ENCODE results near the gene KANK3.

KANK3 gene

GRCh38 chr19:8329996-8330395, 13.1 kb downstream of the KANK3 start:
- no peak for TF ChIP-seq FOXP2 (optimal IDR thresholded peaks at IDR 0.05; ENCODE audit: borderline replicate concordance, extremely low read depth, extremely low read length, insufficient read depth)
- no peak for TF ChIP-seq TAF1 (IDR thresholded peaks at IDR 0.05; ENCODE audit: borderline replicate concordance, insufficient read depth, low read length)
- no peak for TF ChIP-seq REST (IDR thresholded peaks at IDR 0.05; ENCODE audit: insufficient read depth in 1 of 2, low read depth in 2 of 2, low read length in 2 of 2)
- no peak for TF ChIP-seq POLR2AphosphoS5 (IDR thresholded peaks at IDR 0.05; ENCODE audit: low read depth, low read length)
- no peak for TF ChIP-seq SIN3A (IDR thresholded peaks at IDR 0.05; ENCODE audit: borderline replicate concordance, insufficient read depth, low read length)

GRCh38 chr19:8325454-8325853, 17.6 kb downstream of the KANK3 start:
- no peak for TF ChIP-seq POLR2AphosphoS5 (IDR thresholded peaks at IDR 0.05; ENCODE audit: low read depth, low read length)
- TF ChIP-seq TAF1 (IDR thresholded peaks at IDR 0.05; ENCODE audit: borderline replicate concordance, insufficient read depth, low read length) = no peak
- no peak for TF ChIP-seq SIN3A (IDR thresholded peaks at IDR 0.05; ENCODE audit: borderline replicate concordance, insufficient read depth, low read length)
- TF ChIP-seq REST (IDR thresholded peaks at IDR 0.05; ENCODE audit: insufficient read depth in 1 of 2, low read depth in 2 of 2, low read length in 2 of 2) = no peak
- TF ChIP-seq FOXP2 (optimal IDR thresholded peaks at IDR 0.05; ENCODE audit: borderline replicate concordance, extremely low read depth, extremely low read length, insufficient read depth) = no peak

DNA sequence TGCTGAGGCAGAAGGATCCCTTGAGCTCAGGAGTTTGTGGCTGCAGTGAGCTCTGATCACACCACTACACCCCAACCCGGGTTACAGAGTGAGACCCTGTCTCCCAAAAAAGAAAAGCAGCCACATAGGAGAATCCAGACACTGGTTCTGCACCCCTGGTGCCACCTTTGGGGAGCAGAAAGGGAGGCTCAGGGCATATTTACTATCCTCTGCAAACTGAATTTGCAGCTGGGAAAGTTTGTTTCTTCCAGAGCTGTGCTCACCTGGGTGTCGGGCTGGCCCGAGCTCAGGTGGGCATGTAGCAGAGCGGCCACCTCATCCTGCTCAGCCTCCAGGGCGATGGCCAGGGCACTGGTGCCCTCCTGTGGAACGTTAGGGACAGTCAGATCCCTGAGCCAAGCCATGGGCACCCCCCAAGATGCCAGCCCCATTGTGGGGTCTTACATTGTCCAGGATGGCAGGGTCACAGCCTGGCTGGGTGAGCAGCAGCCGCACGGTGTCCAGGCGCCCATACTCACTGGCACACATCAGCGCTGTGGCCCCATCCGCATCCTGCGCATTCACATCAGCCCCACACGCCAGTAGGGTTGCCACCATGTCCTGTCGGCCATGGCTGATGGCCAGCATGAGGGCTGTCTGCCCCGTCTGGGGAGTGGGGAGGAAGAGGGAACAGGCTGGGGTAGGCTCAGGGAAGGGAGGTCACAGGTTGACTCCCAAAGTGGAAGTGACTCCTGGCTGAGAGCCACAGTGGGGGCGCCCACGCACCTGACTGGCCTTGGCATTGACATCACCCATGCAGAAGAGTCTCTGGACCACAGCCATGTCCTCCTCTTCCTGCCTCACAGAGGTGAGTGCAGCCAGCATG, 18.6 kb downstream of the KANK3 start:
- TF ChIP-seq FOXP2 (optimal IDR thresholded peaks at IDR 0.05; ENCODE audit: borderline replicate concordance, extremely low read depth, extremely low read length, insufficient read depth) (no peak), SIN3A (IDR thresholded peaks at IDR 0.05; ENCODE audit: borderline replicate concordance, insufficient read depth, low read length) (no peak), TAF1 (IDR thresholded peaks at IDR 0.05; ENCODE audit: borderline replicate concordance, insufficient read depth, low read length) (no peak; the same call in 1 of the 2 replicates), REST (IDR thresholded peaks at IDR 0.05; ENCODE audit: insufficient read depth in 1 of 2, low read depth in 2 of 2, low read length in 2 of 2) (no peak), POLR2AphosphoS5 (IDR thresholded peaks at IDR 0.05; ENCODE audit: low read depth, low read length) (no peak; the same call in none of the 2 replicates)

DNA sequence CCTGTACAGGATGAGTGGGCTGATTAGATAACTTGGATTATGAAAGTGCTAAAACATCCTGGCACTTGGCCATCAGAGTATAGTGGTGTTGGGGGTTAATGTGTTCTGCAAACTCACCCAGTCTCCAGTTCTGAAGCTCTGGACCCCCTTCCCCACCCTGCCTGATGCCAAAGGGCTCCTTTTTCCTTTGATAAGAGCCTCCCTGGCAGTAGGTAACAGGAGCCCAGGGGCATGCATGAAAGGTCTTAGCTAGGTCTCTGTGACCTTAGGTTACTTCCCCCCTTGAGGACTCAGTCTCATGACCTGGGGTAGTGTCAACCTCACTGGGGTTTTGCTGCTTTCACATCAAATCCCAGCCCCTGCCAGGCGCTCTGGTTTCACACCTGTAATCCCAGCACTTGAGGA, 19.3 kb downstream of the KANK3 start:
- TF ChIP-seq SIN3A (IDR thresholded peaks at IDR 0.05; ENCODE audit: borderline replicate concordance, insufficient read depth, low read length) (no peak), REST (IDR thresholded peaks at IDR 0.05; ENCODE audit: insufficient read depth in 1 of 2, low read depth in 2 of 2, low read length in 2 of 2) (no peak), POLR2AphosphoS5 (IDR thresholded peaks at IDR 0.05; ENCODE audit: low read depth, low read length) (peak; percentile 69; the same call in 1 of the 2 replicates)
